Measurements from ENCODE around the gene ZNF862.

DNA sequence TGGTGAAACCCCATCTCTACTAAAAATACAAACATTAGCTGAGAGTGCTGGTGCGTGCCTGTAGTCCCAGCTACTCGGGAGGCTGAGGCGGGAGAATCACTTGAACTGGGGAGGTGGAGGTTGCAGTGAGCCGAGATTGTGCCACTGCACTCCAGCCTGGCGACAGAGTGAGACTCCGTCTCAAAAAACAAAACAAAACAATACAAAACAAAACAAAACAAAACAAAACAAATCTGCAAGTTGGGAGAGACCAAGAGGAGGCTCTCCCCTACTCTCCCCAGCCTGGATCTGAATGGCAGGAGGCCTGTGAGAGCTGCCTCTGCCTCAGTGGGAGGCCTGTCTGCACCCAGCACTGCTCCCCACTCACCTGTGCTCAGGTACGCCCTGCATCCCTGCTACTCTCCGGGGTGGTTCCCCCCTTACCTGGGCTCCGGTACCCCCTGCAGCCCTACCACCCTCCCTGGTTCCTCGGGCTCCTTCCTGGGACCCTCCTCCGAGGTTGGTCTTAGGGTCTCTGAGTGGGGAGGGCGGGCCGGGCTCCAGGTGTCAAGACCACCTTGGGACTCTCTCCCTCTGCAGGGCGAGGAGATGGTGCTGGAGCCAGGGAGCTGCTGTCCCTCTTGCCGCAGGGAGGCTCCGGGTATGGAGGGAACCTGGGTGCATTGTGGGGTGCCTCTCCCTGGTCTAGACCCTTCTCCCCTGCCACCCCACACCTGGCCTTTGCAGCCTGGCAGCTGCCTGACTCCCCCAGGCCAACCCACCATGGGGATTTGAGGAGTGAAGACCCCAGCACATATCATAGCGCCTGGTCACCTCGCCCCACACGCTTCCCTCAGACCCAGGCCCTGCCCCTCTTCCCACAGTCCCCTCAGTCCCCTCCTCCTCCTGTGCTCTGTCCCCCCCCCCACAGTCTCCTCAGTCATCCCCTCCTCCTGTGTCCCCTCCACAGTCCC is 9.5 kb upstream of the ZNF862 start:
- TF ChIP-seq RB1 (IDR thresholded peaks at IDR 0.05; ENCODE audit: borderline replicate concordance) (no peak), CTCF (IDR thresholded peaks at IDR 0.05 in 2 of 3, conservative IDR thresholded peaks at IDR 0.05 in 1 of 3; ENCODE audit: control insufficient read depth in 2 of 3, extremely low read depth in 1 of 3, insufficient read depth in 1 of 3, low read depth in 3 of 3, low read length in 3 of 3) (no peak), BCL11A (IDR thresholded peaks at IDR 0.05; ENCODE audit: low read depth, low read length) (no peak), POLR2A (IDR thresholded peaks at IDR 0.05; ENCODE audit: low read depth, low read length) (no peak), CEBPZ (IDR thresholded peaks at IDR 0.05; ENCODE audit: low read depth, low read length) (no peak), RAD21 (IDR thresholded peaks at IDR 0.05; ENCODE audit: insufficient read depth, low read depth, low read length) (no peak), POLR2AphosphoS2 (IDR thresholded peaks at IDR 0.05; ENCODE audit: low read depth, low read length) (no peak), YY1 (IDR thresholded peaks at IDR 0.05; ENCODE audit: low read depth, low read length) (no peak)
- TF ChIP-seq, protein P1, sequence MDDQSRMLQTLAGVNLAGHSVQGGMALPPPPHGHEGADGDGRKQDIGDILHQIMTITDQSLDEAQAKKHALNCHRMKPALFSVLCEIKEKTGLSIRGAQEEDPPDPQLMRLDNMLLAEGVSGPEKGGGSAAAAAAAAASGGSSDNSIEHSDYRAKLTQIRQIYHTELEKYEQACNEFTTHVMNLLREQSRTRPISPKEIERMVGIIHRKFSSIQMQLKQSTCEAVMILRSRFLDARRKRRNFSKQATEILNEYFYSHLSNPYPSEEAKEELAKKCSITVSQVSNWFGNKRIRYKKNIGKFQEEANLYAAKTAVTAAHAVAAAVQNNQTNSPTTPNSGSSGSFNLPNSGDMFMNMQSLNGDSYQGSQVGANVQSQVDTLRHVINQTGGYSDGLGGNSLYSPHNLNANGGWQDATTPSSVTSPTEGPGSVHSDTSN (IDR thresholded peaks at IDR 0.05; ENCODE audit: insufficient replicate concordance, low read depth, low read length): no peak
- TF ChIP-seq, protein P2, sequence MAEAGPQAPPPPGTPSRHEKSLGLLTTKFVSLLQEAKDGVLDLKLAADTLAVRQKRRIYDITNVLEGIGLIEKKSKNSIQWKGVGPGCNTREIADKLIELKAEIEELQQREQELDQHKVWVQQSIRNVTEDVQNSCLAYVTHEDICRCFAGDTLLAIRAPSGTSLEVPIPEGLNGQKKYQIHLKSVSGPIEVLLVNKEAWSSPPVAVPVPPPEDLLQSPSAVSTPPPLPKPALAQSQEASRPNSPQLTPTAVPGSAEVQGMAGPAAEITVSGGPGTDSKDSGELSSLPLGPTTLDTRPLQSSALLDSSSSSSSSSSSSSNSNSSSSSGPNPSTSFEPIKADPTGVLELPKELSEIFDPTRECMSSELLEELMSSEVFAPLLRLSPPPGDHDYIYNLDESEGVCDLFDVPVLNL (IDR thresholded peaks at IDR 0.05; ENCODE audit: low read depth, low read length): no peak

All from GM12878 (cell line).